ENCODE measurements around the gene HLA-DRB1.

The HLA-DRB1 gene

GRCh38 chr6:32609731-32610640 lies 20.3 kb upstream of the HLA-DRB1 start:
- Histone ChIP-seq H3K27me3 (ENCODE audit: control insufficient read depth in 1 of 2, insufficient read depth in 2 of 2, low read length in 2 of 2) (no peaks in the 10 kb centered on the region), H3K4me1 (ENCODE audit: control insufficient read depth in 1 of 2, insufficient read depth in 2 of 2, low read length in 2 of 2) (peaks cover 0 to 8% of the 10 kb centered on the region in 2 donors), H3K36me3 (ENCODE audit: control insufficient read depth in 1 of 2, insufficient read depth in 2 of 2, low read length in 2 of 2) (no peaks in the 10 kb centered on the region), H3K4me3 (ENCODE audit: low read depth in 1 of 2, low read length in 2 of 2) (peak overlapping the region; percentile 32 to 44), H3K27ac (ENCODE audit: low read depth, low read length) (peak overlapping the region; percentile 63), H3K9ac (ENCODE audit: low read depth in 1 of 2, low read length in 2 of 2) (peak overlapping the region in 1 of 2 donors; percentile 41), H3K9me3 (ENCODE audit: control insufficient read depth in 1 of 2, low read length in 2 of 2) (no peaks in the 10 kb centered on the region)

- H3K9me3 ChIP-seq (ENCODE audit: control insufficient read depth in 1 of 2, low read length in 2 of 2): no peaks in the 10 kb centered on the region
- peak overlapping the region in 1 of 2 donors; percentile 41 for H3K9ac ChIP-seq (ENCODE audit: low read depth in 1 of 2, low read length in 2 of 2)
- peak overlapping the region; percentile 63 for H3K27ac ChIP-seq (ENCODE audit: low read depth, low read length)
- no peaks in the 10 kb centered on the region for H3K27me3 ChIP-seq (ENCODE audit: control insufficient read depth in 1 of 2, insufficient read depth in 2 of 2, low read length in 2 of 2)
- H3K36me3 ChIP-seq (ENCODE audit: control insufficient read depth in 1 of 2, insufficient read depth in 2 of 2, low read length in 2 of 2): no peaks in the 10 kb centered on the region
- peaks cover 0 to 8% of the 10 kb centered on the region in 2 donors for H3K4me1 ChIP-seq (ENCODE audit: control insufficient read depth in 1 of 2, insufficient read depth in 2 of 2, low read length in 2 of 2)
- H3K4me3 ChIP-seq (ENCODE audit: low read depth in 1 of 2, low read length in 2 of 2): peak overlapping the region in 1 of 2 donors; percentile 44
These were observed 19.7 kb upstream of the HLA-DRB1 start for GRCh38 chr6:32609391-32609730.

GRCh38 chr6:32608362-32608761 lies 18.7 kb upstream of the HLA-DRB1 start:
- Histone ChIP-seq H3K36me3 (ENCODE audit: control insufficient read depth in 1 of 2, insufficient read depth in 2 of 2, low read length in 2 of 2) (no peaks in the 10 kb centered on the region), H3K27ac (ENCODE audit: low read depth, low read length) (no peak overlapping the region), H3K9ac (ENCODE audit: low read depth in 1 of 2, low read length in 2 of 2) (no peak overlapping the region), H3K4me3 (ENCODE audit: low read depth in 1 of 2, low read length in 2 of 2) (no peak overlapping the region), H3K9me3 (ENCODE audit: control insufficient read depth in 1 of 2, low read length in 2 of 2) (no peaks in the 10 kb centered on the region), H3K27me3 (ENCODE audit: control insufficient read depth in 1 of 2, insufficient read depth in 2 of 2, low read length in 2 of 2) (no peaks in the 10 kb centered on the region), H3K4me1 (ENCODE audit: control insufficient read depth in 1 of 2, insufficient read depth in 2 of 2, low read length in 2 of 2) (peaks cover 0 to 8% of the 10 kb centered on the region in 2 donors)

- Histone ChIP-seq H3K9ac (ENCODE audit: low read depth in 1 of 2, low read length in 2 of 2) (no peak overlapping the region), H3K27ac (ENCODE audit: low read depth, low read length) (no peak overlapping the region), H3K9me3 (ENCODE audit: control insufficient read depth in 1 of 2, low read length in 2 of 2) (no peaks in the 10 kb centered on the region), H3K36me3 (ENCODE audit: control insufficient read depth in 1 of 2, insufficient read depth in 2 of 2, low read length in 2 of 2) (no peaks in the 10 kb centered on the region), H3K4me3 (ENCODE audit: low read depth in 1 of 2, low read length in 2 of 2) (no peak overlapping the region), H3K4me1 (ENCODE audit: control insufficient read depth in 1 of 2, insufficient read depth in 2 of 2, low read length in 2 of 2) (peaks cover 0 to 8% of the 10 kb centered on the region in 2 donors), H3K27me3 (ENCODE audit: control insufficient read depth in 1 of 2, insufficient read depth in 2 of 2, low read length in 2 of 2) (no peaks in the 10 kb centered on the region)
These were observed 18.3 kb upstream of the HLA-DRB1 start for GRCh38 chr6:32607988-32608298.

- no peak overlapping the region for H3K9ac ChIP-seq (ENCODE audit: low read depth in 1 of 2, low read length in 2 of 2)
- no peak overlapping the region for H3K4me3 ChIP-seq (ENCODE audit: low read depth in 1 of 2, low read length in 2 of 2)
- peaks cover 0 to 8% of the 10 kb centered on the region in 2 donors for H3K4me1 ChIP-seq (ENCODE audit: control insufficient read depth in 1 of 2, insufficient read depth in 2 of 2, low read length in 2 of 2)
- H3K27me3 ChIP-seq (ENCODE audit: control insufficient read depth in 1 of 2, insufficient read depth in 2 of 2, low read length in 2 of 2): no peaks in the 10 kb centered on the region
- H3K9me3 ChIP-seq (ENCODE audit: control insufficient read depth in 1 of 2, low read length in 2 of 2): no peaks in the 10 kb centered on the region
- H3K36me3 ChIP-seq (ENCODE audit: control insufficient read depth in 1 of 2, insufficient read depth in 2 of 2, low read length in 2 of 2): no peaks in the 10 kb centered on the region
- no peak overlapping the region for H3K27ac ChIP-seq (ENCODE audit: low read depth, low read length)
These were observed 17.8 kb upstream of the HLA-DRB1 start for GRCh38 chr6:32607263-32607987.

GRCh38 chr6:32604434-32604877 lies 14.8 kb upstream of the HLA-DRB1 start:
- Histone ChIP-seq H3K27me3 (ENCODE audit: control insufficient read depth in 1 of 2, insufficient read depth in 2 of 2, low read length in 2 of 2) (no peaks in the 10 kb centered on the region), H3K36me3 (ENCODE audit: control insufficient read depth in 1 of 2, insufficient read depth in 2 of 2, low read length in 2 of 2) (no peaks in the 10 kb centered on the region), H3K4me3 (ENCODE audit: low read depth in 1 of 2, low read length in 2 of 2) (no peak overlapping the region), H3K27ac (ENCODE audit: low read depth, low read length) (peak overlapping the region; percentile 60), H3K9me3 (ENCODE audit: control insufficient read depth in 1 of 2, low read length in 2 of 2) (no peaks in the 10 kb centered on the region), H3K4me1 (ENCODE audit: control insufficient read depth in 1 of 2, insufficient read depth in 2 of 2, low read length in 2 of 2) (peaks cover 0 to 2% of the 10 kb centered on the region in 2 donors), H3K9ac (ENCODE audit: low read depth in 1 of 2, low read length in 2 of 2) (peak overlapping the region in 1 of 2 donors; percentile 12)

- peak overlapping the region in 1 of 2 donors; percentile 12 for H3K9ac ChIP-seq (ENCODE audit: low read depth in 1 of 2, low read length in 2 of 2)
- H3K9me3 ChIP-seq (ENCODE audit: control insufficient read depth in 1 of 2, low read length in 2 of 2): no peaks in the 10 kb centered on the region
- H3K36me3 ChIP-seq (ENCODE audit: control insufficient read depth in 1 of 2, insufficient read depth in 2 of 2, low read length in 2 of 2): no peaks in the 10 kb centered on the region
- no peak overlapping the region for H3K4me3 ChIP-seq (ENCODE audit: low read depth in 1 of 2, low read length in 2 of 2)
- H3K4me1 ChIP-seq (ENCODE audit: control insufficient read depth in 1 of 2, insufficient read depth in 2 of 2, low read length in 2 of 2): no peaks in the 10 kb centered on the region
- H3K27me3 ChIP-seq (ENCODE audit: control insufficient read depth in 1 of 2, insufficient read depth in 2 of 2, low read length in 2 of 2): no peaks in the 10 kb centered on the region
- peak overlapping the region; percentile 60 for H3K27ac ChIP-seq (ENCODE audit: low read depth, low read length)
These were observed 14.2 kb upstream of the HLA-DRB1 start for GRCh38 chr6:32603888-32604287.

GRCh38 chr6:32603222-32603621 lies 13.6 kb upstream of the HLA-DRB1 start:
- Histone ChIP-seq H3K9me3 (ENCODE audit: control insufficient read depth in 1 of 2, low read length in 2 of 2) (no peaks in the 10 kb centered on the region), H3K27ac (ENCODE audit: low read depth, low read length) (no peak overlapping the region)

GRCh38 chr6:32602383-32602782 lies 12.7 kb upstream of the HLA-DRB1 start:
- Histone ChIP-seq H3K4me3 (ENCODE audit: low read depth in 1 of 2, low read length in 2 of 2) (no peak overlapping the region), H3K9ac (ENCODE audit: low read depth in 1 of 2, low read length in 2 of 2) (no peak overlapping the region), H3K27me3 (ENCODE audit: control insufficient read depth in 1 of 2, insufficient read depth in 2 of 2, low read length in 2 of 2) (no peaks in the 10 kb centered on the region), H3K4me1 (ENCODE audit: control insufficient read depth in 1 of 2, insufficient read depth in 2 of 2, low read length in 2 of 2) (no peaks in the 10 kb centered on the region), H3K9me3 (ENCODE audit: control insufficient read depth in 1 of 2, low read length in 2 of 2) (no peaks in the 10 kb centered on the region), H3K27ac (ENCODE audit: low read depth, low read length) (no peak overlapping the region), H3K36me3 (ENCODE audit: control insufficient read depth in 1 of 2, insufficient read depth in 2 of 2, low read length in 2 of 2) (no peaks in the 10 kb centered on the region)

More at GRCh38 chr6:32603222-32603621, 13.6 kb upstream of the HLA-DRB1 start:
- no peak overlapping the region for H3K4me3 ChIP-seq (ENCODE audit: low read depth in 1 of 2, low read length in 2 of 2)
- no peaks in the 10 kb centered on the region for H3K4me1 ChIP-seq (ENCODE audit: control insufficient read depth in 1 of 2, insufficient read depth in 2 of 2, low read length in 2 of 2)
- no peak overlapping the region for H3K9ac ChIP-seq (ENCODE audit: low read depth in 1 of 2, low read length in 2 of 2)
- H3K27me3 ChIP-seq (ENCODE audit: control insufficient read depth in 1 of 2, insufficient read depth in 2 of 2, low read length in 2 of 2): no peaks in the 10 kb centered on the region
- H3K36me3 ChIP-seq (ENCODE audit: control insufficient read depth in 1 of 2, insufficient read depth in 2 of 2, low read length in 2 of 2): no peaks in the 10 kb centered on the region

GRCh38 chr6:32597024-32597423 lies 7.4 kb upstream of the HLA-DRB1 start:
- Histone ChIP-seq H3K27me3 (ENCODE audit: control insufficient read depth in 1 of 2, insufficient read depth in 2 of 2, low read length in 2 of 2) (no peaks in the 10 kb centered on the region), H3K4me1 (ENCODE audit: control insufficient read depth in 1 of 2, insufficient read depth in 2 of 2, low read length in 2 of 2) (no peaks in the 10 kb centered on the region), H3K27ac (ENCODE audit: low read depth, low read length) (no peak overlapping the region), H3K9ac (ENCODE audit: low read depth in 1 of 2, low read length in 2 of 2) (no peak overlapping the region), H3K4me3 (ENCODE audit: low read depth in 1 of 2, low read length in 2 of 2) (no peak overlapping the region), H3K36me3 (ENCODE audit: control insufficient read depth in 1 of 2, insufficient read depth in 2 of 2, low read length in 2 of 2) (no peaks in the 10 kb centered on the region), H3K9me3 (ENCODE audit: control insufficient read depth in 1 of 2, low read length in 2 of 2) (no peaks in the 10 kb centered on the region)

Data from duodenal mucosa (tissue), 2 donors.